Loucy (cell line): ENCODE data around the gene KRTAP19-1.

Source experiments
- H2AFZ ChIP-seq: fragments of 200-600 bp; sonication (generic); 2 replicates; pipeline ENCODE4 v1.6.0; 2016; ENCODE audit warnings: antibody characterized with exemption, mild to moderate bottlenecking, low read length, moderate library complexity
- H3F3A ChIP-seq: fragments of 200-600 bp; 2 replicates; pipeline ENCODE4 v1.6.0; 2016; ENCODE audit warnings: antibody characterized with exemption, low read depth, mild to moderate bottlenecking
- H3K27me3 ChIP-seq: fragments of 200-600 bp; sonication (generic); 2 replicates; pipeline ENCODE4 v1.6.1; 2014; ENCODE audit warnings: low read length, mild to moderate bottlenecking; ENCODE audit not compliant: insufficient read depth, poor library complexity, severe bottlenecking
- H3K36me3 ChIP-seq: fragments of 200-600 bp; sonication (generic); 2 replicates; pipeline ENCODE4 v1.6.1; 2016; ENCODE audit warnings: low read length; ENCODE audit not compliant: insufficient read depth
- H3K4me1 ChIP-seq: fragments of 200-600 bp; sonication (generic); 2 replicates; pipeline ENCODE4 v1.5.1; 2014; ENCODE audit warnings: low read length, mild to moderate bottlenecking; ENCODE audit not compliant: insufficient read depth, poor library complexity, severe bottlenecking
- H3K4me2 ChIP-seq: fragments of 200-600 bp; sonication (generic); 2 replicates; pipeline ENCODE4 v1.6.0; 2014; ENCODE audit warnings: antibody characterized with exemption, low read length, low read depth, mild to moderate bottlenecking; ENCODE audit not compliant: poor library complexity, severe bottlenecking
- H3K4me3 ChIP-seq: fragments of 200-600 bp; sonication (generic); 2 replicates; pipeline ENCODE4 v1.5.1; 2014; ENCODE audit warnings: low read length, mild to moderate bottlenecking, mixed read lengths; ENCODE audit not compliant: poor library complexity, severe bottlenecking
- H3K79me2 ChIP-seq: fragments of 200-600 bp; sonication (generic); 2 replicates; pipeline ENCODE4 v1.6.1; 2014; ENCODE audit warnings: low read length; ENCODE audit not compliant: insufficient read depth
- H3K9ac ChIP-seq: fragments of 200-600 bp; sonication (generic); 2 replicates; pipeline ENCODE4 v1.6.0; 2014; ENCODE audit warnings: mild to moderate bottlenecking, low read depth, low read length, moderate library complexity; ENCODE audit not compliant: poor library complexity, severe bottlenecking
- H3K9me2 ChIP-seq: fragments of 200-600 bp; sonication (generic); replicated peaks from 2 replicates; pipeline ENCODE4 v1.6.1; 2016; ENCODE audit warnings: low read depth, low read length, mixed read lengths
- H3K9me3 ChIP-seq: fragments of 200-600 bp; sonication (generic); 2 replicates; pipeline ENCODE4 v1.6.1; 2014; ENCODE audit warnings: mild to moderate bottlenecking, antibody characterized with exemption, low read length, low read depth; ENCODE audit not compliant: insufficient read depth
- H4K20me1 ChIP-seq: fragments of 200-600 bp; sonication (generic); 2 replicates; pipeline ENCODE4 v1.6.0; 2014; ENCODE audit warnings: antibody characterized with exemption, low read length, mild to moderate bottlenecking; ENCODE audit not compliant: insufficient read depth, poor library complexity, severe bottlenecking
- EZH2phosphoT487 ChIP-seq: fragments of 200-600 bp; IDR thresholded peaks from 2 replicates; pipeline ENCODE4 v1.6.1; 2018; ENCODE audit warnings: antibody characterized with exemption, mild to moderate bottlenecking, moderate library complexity, borderline replicate concordance
- TF ChIP-seq, protein P1 (sequence below): fragments of 200-600 bp; sonication (generic); conservative IDR thresholded peaks from 2 replicates; pipeline ENCODE4 v1.5.1; 2014; ENCODE audit warnings: mild to moderate bottlenecking, antibody characterized with exemption, low read length

Gene KRTAP19-1

DNA sequence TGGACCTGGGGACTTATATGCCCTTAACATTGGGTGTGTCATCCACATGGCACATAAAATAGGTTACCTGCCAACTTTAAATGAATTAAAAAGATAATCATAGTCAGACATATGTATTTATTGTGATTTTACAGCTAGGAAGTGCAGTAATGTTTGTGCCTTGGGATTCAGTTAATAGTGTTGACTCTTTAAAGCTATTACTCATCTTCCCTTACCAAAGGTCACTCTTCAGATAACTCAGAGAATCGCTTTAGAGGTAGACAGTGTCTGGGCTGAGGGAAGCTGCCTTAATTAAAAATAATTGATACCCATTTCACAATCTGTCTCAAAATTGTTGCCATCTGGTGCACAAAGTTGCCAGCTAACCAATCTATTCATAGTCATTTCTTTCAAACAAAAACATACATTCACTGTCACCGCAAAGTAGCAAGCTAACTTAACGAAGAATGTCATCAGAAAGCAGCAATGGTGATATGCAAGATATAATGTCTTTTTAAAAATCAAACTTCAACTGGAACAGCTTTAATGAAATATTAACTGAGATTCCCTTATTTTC lies 43.1 kb downstream of the KRTAP19-1 start:
- Histone ChIP-seq H3K27me3 (no peaks in the 10 kb centered on the region), H3K9me3 (no peaks in the 10 kb centered on the region)
- TF ChIP-seq, protein P1, sequence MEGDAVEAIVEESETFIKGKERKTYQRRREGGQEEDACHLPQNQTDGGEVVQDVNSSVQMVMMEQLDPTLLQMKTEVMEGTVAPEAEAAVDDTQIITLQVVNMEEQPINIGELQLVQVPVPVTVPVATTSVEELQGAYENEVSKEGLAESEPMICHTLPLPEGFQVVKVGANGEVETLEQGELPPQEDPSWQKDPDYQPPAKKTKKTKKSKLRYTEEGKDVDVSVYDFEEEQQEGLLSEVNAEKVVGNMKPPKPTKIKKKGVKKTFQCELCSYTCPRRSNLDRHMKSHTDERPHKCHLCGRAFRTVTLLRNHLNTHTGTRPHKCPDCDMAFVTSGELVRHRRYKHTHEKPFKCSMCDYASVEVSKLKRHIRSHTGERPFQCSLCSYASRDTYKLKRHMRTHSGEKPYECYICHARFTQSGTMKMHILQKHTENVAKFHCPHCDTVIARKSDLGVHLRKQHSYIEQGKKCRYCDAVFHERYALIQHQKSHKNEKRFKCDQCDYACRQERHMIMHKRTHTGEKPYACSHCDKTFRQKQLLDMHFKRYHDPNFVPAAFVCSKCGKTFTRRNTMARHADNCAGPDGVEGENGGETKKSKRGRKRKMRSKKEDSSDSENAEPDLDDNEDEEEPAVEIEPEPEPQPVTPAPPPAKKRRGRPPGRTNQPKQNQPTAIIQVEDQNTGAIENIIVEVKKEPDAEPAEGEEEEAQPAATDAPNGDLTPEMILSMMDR, result no peak
- TF ChIP-seq EZH2phosphoT487, result no peak

DNA sequence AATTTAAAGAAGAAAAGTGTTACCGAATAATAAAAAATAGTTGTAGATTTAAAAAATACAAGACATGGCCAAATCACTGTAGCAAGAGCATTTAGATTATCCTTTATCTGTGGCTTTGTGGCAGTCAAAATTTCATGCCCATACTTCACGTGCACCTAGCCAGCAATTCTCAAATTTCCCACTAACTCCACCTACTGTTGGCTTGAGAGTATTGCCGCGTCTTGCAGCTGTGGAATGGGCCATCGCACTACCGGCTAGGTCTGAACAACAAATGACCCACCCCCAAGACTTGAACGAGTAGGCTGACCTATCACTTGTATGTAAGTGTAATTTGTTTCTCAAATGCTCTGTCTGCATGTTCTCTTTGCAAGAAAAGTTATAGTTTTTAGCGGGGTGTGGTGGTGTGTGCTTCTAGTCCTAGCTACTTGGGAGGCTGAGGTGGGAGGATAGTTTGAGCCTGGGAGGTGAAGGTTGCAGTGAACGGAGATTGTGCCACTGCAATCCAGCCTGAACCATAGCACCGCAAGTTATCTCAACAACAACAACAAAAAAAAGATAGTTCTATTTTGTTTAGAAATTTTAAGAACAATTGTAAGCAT lies 46.0 kb downstream of the KRTAP19-1 start:
- Histone ChIP-seq H3K4me3 (no peak overlapping the region), H3F3A (no peaks in the 10 kb centered on the region), H3K4me2 (no peak overlapping the region), H3K9me3 (no peaks in the 10 kb centered on the region), H2AFZ (no peak overlapping the region), H3K9ac (no peak overlapping the region), H4K20me1 (no peaks in the 10 kb centered on the region), H3K79me2 (no peaks in the 10 kb centered on the region), H3K9me2 (no peaks in the 10 kb centered on the region), H3K4me1 (no peaks in the 10 kb centered on the region), H3K27me3 (no peaks in the 10 kb centered on the region), H3K36me3 (no peaks in the 10 kb centered on the region)
- no peak for TF ChIP-seq EZH2phosphoT487
- TF ChIP-seq, protein P1, result peak; percentile 65

More for the DNA sequence above, 43.1 kb downstream of the KRTAP19-1 start:
- Histone ChIP-seq H2AFZ (no peak overlapping the region), H3K9ac (no peak overlapping the region), H3K4me1 (no peaks in the 10 kb centered on the region), H3K4me2 (no peak overlapping the region), H4K20me1 (no peaks in the 10 kb centered on the region), H3F3A (no peaks in the 10 kb centered on the region), H3K4me3 (no peak overlapping the region), H3K9me2 (no peaks in the 10 kb centered on the region), H3K79me2 (no peaks in the 10 kb centered on the region), H3K36me3 (no peaks in the 10 kb centered on the region)

DNA sequence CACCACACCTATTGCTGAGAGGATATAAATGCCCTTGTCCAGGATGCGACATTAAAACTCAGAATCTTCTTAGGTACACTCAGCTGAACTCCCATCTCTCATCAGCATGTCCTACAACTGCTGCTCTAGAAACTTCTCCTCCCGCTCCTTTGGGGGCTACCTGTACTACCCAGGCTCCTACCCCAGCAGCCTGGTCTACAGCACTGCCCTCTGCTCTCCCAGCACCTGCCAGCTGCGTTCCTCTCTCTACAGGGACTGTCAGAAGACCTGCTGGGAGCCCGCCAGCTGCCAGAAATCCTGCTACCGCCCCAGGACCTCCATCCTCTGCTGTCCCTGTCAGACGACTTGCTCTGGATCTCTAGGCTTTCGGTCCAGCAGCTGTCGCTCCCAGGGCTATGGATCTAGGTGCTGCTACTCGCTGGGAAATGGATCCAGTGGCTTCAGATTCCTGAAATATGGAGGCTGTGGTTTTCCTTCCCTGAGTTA lies 50.0 kb downstream of the KRTAP19-1 start, which contains the start of gene KRTAP13-4:
KRTAP13-4 (plus strand) TSS at position 51 of the 486 bp plus-strand sequence; CDS start at position 107, 56 bp downstream.
- TF ChIP-seq, protein P1, result no peak
- no peak for TF ChIP-seq EZH2phosphoT487
- Histone ChIP-seq H3K9me3 (no peaks in the 10 kb centered on the region), H4K20me1 (no peaks in the 10 kb centered on the region)

More for the DNA sequence above, 50.0 kb downstream of the KRTAP19-1 start, which contains the start of gene KRTAP13-4:
- no peaks in the 10 kb centered on the region for H3K9me2 ChIP-seq
- no peaks in the 10 kb centered on the region for H3K36me3 ChIP-seq
- H3K79me2 ChIP-seq, result no peaks in the 10 kb centered on the region
- H3K27me3 ChIP-seq, result no peaks in the 10 kb centered on the region
- H3K4me2 ChIP-seq, result no peak within 1 kb of the TSS
- H3K9ac ChIP-seq, result no peak within 1 kb of the TSS
- H3F3A ChIP-seq, result no peaks in the 10 kb centered on the region
- no peak within 1 kb of the TSS for H2AFZ ChIP-seq
- H3K4me1 ChIP-seq, result no peaks in the 10 kb centered on the region
- H3K4me3 ChIP-seq, result no peak within 1 kb of the TSS
